ENCODE data around the gene ZNF653.

- TF ChIP-seq CTCF (IDR thresholded peaks at IDR 0.05; ENCODE audit: insufficient read depth, low read length) (no peak), SPI1 (IDR thresholded peaks at IDR 0.05; ENCODE audit: borderline replicate concordance, low read depth) (no peak), POLR2AphosphoS5 (IDR thresholded peaks at IDR 0.05; ENCODE audit: low read depth) (no peak), REST (IDR thresholded peaks at IDR 0.05; ENCODE audit: insufficient replicate concordance, low read depth) (no peak), GABPA (IDR thresholded peaks at IDR 0.05; ENCODE audit: low read depth) (no peak)
Measured at GRCh38 chr19:11485245-11485837, 20.3 kb downstream of the ZNF653 start.
